Measurements from ENCODE around the gene CORIN. TPM values are rescaled to one million over a fixed set of nuclear protein-coding genes. Genes with fewer than 3 reads are reported as not detected.

CORIN gene
- polyA plus RNA-seq, 1 donor from 2014 or later, result 0.25 TPM

- Histone ChIP-seq H3F3A (ENCODE audit: insufficient read depth, low read length, poor library complexity, severe bottlenecking) (no peaks in the 10 kb centered on the region), H3K9me3 (ENCODE audit: low read length) (no peaks in the 10 kb centered on the region), H3K27ac (ENCODE audit: low read length) (no peak overlapping the region), H3K4me3 (ENCODE audit: low read length) (no peak overlapping the region), H3K4me2 (ENCODE audit: low read length) (no peak overlapping the region), H3K27me3 (ENCODE audit: insufficient read depth, low read depth, low read length) (no peaks in the 10 kb centered on the region), H3K9me2 (ENCODE audit: insufficient read depth, low read length) (no peaks in the 10 kb centered on the region), H2AFZ (ENCODE audit: low read depth, low read length) (no peak overlapping the region), H3K36me3 (ENCODE audit: insufficient read depth, low read length) (no peaks in the 10 kb centered on the region), H3K79me2 (replicated peaks; ENCODE audit: insufficient read depth, low read length) (no peaks in the 10 kb centered on the region), H3K9ac (ENCODE audit: low read length) (no peak overlapping the region), H4K20me1 (ENCODE audit: insufficient read depth) (no peaks in the 10 kb centered on the region)
- TF ChIP-seq POLR2AphosphoS5 (IDR thresholded peaks at IDR 0.05) (no peak), SMC3 (conservative IDR thresholded peaks at IDR 0.05; ENCODE audit: poor library complexity) (no peak), EP300 (conservative IDR thresholded peaks at IDR 0.05; ENCODE audit: poor library complexity, severe bottlenecking) (no peak), EZH2 (IDR thresholded peaks at IDR 0.05; ENCODE audit: borderline replicate concordance, insufficient read depth, low read length, poor library complexity, severe bottlenecking) (no peak)
Observed at GRCh38 chr4:47572981-47573380, 264.9 kb downstream of the CORIN start.

GRCh38 chr4:47570816-47571215 is 267.1 kb downstream of the CORIN start:
- Histone ChIP-seq H3K27ac (ENCODE audit: low read length) (no peak overlapping the region), H3K4me3 (ENCODE audit: low read length) (no peak overlapping the region), H3K79me2 (replicated peaks; ENCODE audit: insufficient read depth, low read length) (no peaks in the 10 kb centered on the region), H3K9me2 (ENCODE audit: insufficient read depth, low read length) (no peaks in the 10 kb centered on the region), H3K36me3 (ENCODE audit: insufficient read depth, low read length) (no peaks in the 10 kb centered on the region), H3F3A (ENCODE audit: insufficient read depth, low read length, poor library complexity, severe bottlenecking) (no peaks in the 10 kb centered on the region), H3K27me3 (ENCODE audit: insufficient read depth, low read depth, low read length) (no peaks in the 10 kb centered on the region), H4K20me1 (ENCODE audit: insufficient read depth) (no peaks in the 10 kb centered on the region), H2AFZ (ENCODE audit: low read depth, low read length) (no peak overlapping the region), H3K4me2 (ENCODE audit: low read length) (no peak overlapping the region), H3K9me3 (ENCODE audit: low read length) (no peaks in the 10 kb centered on the region), H3K9ac (ENCODE audit: low read length) (no peak overlapping the region)
- TF ChIP-seq RAD21 (conservative IDR thresholded peaks at IDR 0.05) (no peak), EZH2 (IDR thresholded peaks at IDR 0.05; ENCODE audit: borderline replicate concordance, insufficient read depth, low read length, poor library complexity, severe bottlenecking) (no peak), SMC3 (conservative IDR thresholded peaks at IDR 0.05; ENCODE audit: poor library complexity) (no peak), TAF1 (IDR thresholded peaks at IDR 0.05; ENCODE audit: low read depth) (no peak), EP300 (conservative IDR thresholded peaks at IDR 0.05; ENCODE audit: poor library complexity, severe bottlenecking) (no peak), MXI1 (conservative IDR thresholded peaks at IDR 0.05; ENCODE audit: poor library complexity, severe bottlenecking) (no peak), CTCF (IDR thresholded peaks at IDR 0.05; ENCODE audit: poor library complexity, severe bottlenecking) (no peak), POLR2AphosphoS5 (IDR thresholded peaks at IDR 0.05) (no peak), REST (IDR thresholded peaks at IDR 0.05; ENCODE audit: borderline replicate concordance) (no peak)
